ENCODE data around the gene MYH10.

DNA sequence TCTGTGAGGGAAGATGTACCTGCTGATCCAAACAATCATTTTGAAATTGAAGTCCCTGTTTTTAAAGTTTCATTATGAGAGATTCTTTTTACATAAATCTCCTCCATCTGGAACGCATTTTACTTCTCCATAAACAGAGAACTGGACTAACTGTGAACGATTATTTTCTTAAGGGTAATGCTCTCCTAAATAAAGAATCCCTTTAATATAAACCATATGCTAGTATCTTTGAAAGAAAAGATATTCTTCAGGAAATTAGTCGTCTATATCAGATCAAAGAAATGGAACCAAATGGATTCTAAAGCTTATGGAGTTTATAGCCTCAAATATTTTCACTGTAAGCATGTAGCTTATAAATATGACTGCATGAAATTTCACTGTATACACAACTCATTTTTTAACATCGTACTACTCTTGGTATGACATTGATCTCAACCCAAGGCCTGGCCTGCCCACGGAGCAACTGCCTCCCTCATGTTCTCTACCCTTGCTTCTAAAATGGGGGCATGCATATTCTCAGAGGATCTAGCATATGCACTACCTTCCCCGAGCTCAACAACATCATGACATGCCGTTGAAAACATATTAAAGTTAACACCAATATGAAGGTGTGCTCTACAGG lies 66.4 kb downstream of the MYH10 start:
- TF ChIP-seq EP300 (conservative IDR thresholded peaks at IDR 0.05; ENCODE audit: poor library complexity, severe bottlenecking) = no peak
- TF ChIP-seq MXI1 (conservative IDR thresholded peaks at IDR 0.05; ENCODE audit: poor library complexity, severe bottlenecking) = no peak
- TF ChIP-seq, protein P1, sequence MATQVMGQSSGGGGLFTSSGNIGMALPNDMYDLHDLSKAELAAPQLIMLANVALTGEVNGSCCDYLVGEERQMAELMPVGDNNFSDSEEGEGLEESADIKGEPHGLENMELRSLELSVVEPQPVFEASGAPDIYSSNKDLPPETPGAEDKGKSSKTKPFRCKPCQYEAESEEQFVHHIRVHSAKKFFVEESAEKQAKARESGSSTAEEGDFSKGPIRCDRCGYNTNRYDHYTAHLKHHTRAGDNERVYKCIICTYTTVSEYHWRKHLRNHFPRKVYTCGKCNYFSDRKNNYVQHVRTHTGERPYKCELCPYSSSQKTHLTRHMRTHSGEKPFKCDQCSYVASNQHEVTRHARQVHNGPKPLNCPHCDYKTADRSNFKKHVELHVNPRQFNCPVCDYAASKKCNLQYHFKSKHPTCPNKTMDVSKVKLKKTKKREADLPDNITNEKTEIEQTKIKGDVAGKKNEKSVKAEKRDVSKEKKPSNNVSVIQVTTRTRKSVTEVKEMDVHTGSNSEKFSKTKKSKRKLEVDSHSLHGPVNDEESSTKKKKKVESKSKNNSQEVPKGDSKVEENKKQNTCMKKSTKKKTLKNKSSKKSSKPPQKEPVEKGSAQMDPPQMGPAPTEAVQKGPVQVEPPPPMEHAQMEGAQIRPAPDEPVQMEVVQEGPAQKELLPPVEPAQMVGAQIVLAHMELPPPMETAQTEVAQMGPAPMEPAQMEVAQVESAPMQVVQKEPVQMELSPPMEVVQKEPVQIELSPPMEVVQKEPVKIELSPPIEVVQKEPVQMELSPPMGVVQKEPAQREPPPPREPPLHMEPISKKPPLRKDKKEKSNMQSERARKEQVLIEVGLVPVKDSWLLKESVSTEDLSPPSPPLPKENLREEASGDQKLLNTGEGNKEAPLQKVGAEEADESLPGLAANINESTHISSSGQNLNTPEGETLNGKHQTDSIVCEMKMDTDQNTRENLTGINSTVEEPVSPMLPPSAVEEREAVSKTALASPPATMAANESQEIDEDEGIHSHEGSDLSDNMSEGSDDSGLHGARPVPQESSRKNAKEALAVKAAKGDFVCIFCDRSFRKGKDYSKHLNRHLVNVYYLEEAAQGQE (IDR thresholded peaks at IDR 0.05; ENCODE audit: borderline replicate concordance) = no peak
- TF ChIP-seq TAF1 (IDR thresholded peaks at IDR 0.05; ENCODE audit: low read depth) = no peak
- TF ChIP-seq, protein P2, sequence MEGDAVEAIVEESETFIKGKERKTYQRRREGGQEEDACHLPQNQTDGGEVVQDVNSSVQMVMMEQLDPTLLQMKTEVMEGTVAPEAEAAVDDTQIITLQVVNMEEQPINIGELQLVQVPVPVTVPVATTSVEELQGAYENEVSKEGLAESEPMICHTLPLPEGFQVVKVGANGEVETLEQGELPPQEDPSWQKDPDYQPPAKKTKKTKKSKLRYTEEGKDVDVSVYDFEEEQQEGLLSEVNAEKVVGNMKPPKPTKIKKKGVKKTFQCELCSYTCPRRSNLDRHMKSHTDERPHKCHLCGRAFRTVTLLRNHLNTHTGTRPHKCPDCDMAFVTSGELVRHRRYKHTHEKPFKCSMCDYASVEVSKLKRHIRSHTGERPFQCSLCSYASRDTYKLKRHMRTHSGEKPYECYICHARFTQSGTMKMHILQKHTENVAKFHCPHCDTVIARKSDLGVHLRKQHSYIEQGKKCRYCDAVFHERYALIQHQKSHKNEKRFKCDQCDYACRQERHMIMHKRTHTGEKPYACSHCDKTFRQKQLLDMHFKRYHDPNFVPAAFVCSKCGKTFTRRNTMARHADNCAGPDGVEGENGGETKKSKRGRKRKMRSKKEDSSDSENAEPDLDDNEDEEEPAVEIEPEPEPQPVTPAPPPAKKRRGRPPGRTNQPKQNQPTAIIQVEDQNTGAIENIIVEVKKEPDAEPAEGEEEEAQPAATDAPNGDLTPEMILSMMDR (IDR thresholded peaks at IDR 0.05; ENCODE audit: poor library complexity, severe bottlenecking) = no peak
- TF ChIP-seq EZH2 (IDR thresholded peaks at IDR 0.05; ENCODE audit: borderline replicate concordance, insufficient read depth, low read length, poor library complexity, severe bottlenecking) = no peak
- TF ChIP-seq SMC3 (conservative IDR thresholded peaks at IDR 0.05; ENCODE audit: poor library complexity) = no peak

Measured in neural cell (in vitro differentiated cells).